Endothelial cell of umbilical vein (primary cell): ENCODE measurements around the gene HGF.

Source experiments
- EZH2 ChIP-seq: IDR thresholded peaks from 2 replicates; pipeline ENCODE4 v1.6.1; 2012; ENCODE audit warnings: borderline replicate concordance, low read depth, mild to moderate bottlenecking, moderate library complexity, low read length, inconsistent platforms; ENCODE audit not compliant: severe bottlenecking
- MYC ChIP-seq: IDR thresholded peaks from one replicate; pipeline ENCODE4 v1.6.1; 2011; ENCODE audit warnings: mild to moderate bottlenecking, low read depth, low read length
- POLR2A ChIP-seq: IDR thresholded peaks from 2 replicates; pipeline ENCODE4 v1.6.1; 2012; ENCODE audit warnings: low read depth, mild to moderate bottlenecking, control low read depth, low read length
- POLR2AphosphoS5 ChIP-seq: IDR thresholded peaks from 2 replicates; pipeline ENCODE4 v1.6.1; 2012; ENCODE audit warnings: low read depth, mild to moderate bottlenecking, control low read depth, low read length, moderate library complexity; ENCODE audit not compliant: insufficient read depth
- TF ChIP-seq, protein P1 (sequence below), 2 donors: IDR thresholded peaks; 1 replicate in 1 of 2; 2 replicates in 1 of 2; pipeline ENCODE4 v1.5.1; 2011; ENCODE audit warnings: low read length in 2 of 2, mild to moderate bottlenecking in 2 of 2, moderate library complexity in 2 of 2, control low read depth in 1 of 2, inconsistent platforms in 1 of 2, low read depth in 1 of 2; ENCODE audit not compliant: insufficient read depth in 1 of 2; ENCODE audit errors: extremely low read depth in 1 of 2

DNA sequence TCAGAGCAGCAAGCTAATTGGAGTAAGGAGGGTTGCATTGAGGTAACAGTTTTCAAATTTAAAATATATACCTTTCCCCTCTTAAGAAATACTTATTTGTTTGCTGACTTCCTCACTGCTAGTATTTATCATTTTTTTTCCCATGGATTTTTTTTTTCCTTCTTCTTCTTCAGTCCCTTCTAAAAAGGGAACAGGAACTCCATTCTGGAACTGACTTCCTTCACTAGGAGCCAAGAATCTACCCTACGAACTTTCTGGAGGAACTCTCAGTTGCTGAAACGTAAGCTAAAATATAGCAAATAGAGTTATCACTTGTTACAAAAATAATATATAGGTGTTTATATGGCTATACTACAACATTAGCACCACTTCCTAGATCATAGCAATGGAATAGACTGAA, 95.4 kb downstream of the HGF start:
- TF ChIP-seq, protein P1, sequence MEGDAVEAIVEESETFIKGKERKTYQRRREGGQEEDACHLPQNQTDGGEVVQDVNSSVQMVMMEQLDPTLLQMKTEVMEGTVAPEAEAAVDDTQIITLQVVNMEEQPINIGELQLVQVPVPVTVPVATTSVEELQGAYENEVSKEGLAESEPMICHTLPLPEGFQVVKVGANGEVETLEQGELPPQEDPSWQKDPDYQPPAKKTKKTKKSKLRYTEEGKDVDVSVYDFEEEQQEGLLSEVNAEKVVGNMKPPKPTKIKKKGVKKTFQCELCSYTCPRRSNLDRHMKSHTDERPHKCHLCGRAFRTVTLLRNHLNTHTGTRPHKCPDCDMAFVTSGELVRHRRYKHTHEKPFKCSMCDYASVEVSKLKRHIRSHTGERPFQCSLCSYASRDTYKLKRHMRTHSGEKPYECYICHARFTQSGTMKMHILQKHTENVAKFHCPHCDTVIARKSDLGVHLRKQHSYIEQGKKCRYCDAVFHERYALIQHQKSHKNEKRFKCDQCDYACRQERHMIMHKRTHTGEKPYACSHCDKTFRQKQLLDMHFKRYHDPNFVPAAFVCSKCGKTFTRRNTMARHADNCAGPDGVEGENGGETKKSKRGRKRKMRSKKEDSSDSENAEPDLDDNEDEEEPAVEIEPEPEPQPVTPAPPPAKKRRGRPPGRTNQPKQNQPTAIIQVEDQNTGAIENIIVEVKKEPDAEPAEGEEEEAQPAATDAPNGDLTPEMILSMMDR (IDR thresholded peaks at IDR 0.05; ENCODE audit: extremely low read depth in 1 of 2, insufficient read depth in 1 of 2, low read depth in 1 of 2, low read length in 2 of 2), result no peak
- no peak for TF ChIP-seq POLR2AphosphoS5
- TF ChIP-seq MYC, result no peak
- no peak for TF ChIP-seq POLR2A
- TF ChIP-seq EZH2, result no peak
